GM21529 (cell line): ENCODE measurements around the gene RTN4RL1.
"Not testable (repeated sequence)": the region's sequence is repeated elsewhere in the genome, so short reads cannot be mapped to it uniquely, and the experiment has no call there.

ENCODE experiments used
- ATAC-seq: cut with Tn5 transposase; IDR thresholded peaks from one replicate; pipeline ENCODE4 v1.9.1; 2021; ENCODE audit not compliant: unreplicated experiment

The RTN4RL1 gene

GRCh38 chr17:2027528-2028233 lies 2.5 kb upstream of the RTN4RL1 start:
- ATAC-seq: no peak

- no peak for ATAC-seq
These were observed 632 bp upstream of the RTN4RL1 start for GRCh38 chr17:2025622-2026309.

- ATAC-seq: no peak
These were observed 438 bp downstream of the RTN4RL1 start for GRCh38 chr17:2024572-2025219.

GRCh38 chr17:2023692-2024571 lies 1.2 kb downstream of the RTN4RL1 start:
- no peak for ATAC-seq

DNA sequence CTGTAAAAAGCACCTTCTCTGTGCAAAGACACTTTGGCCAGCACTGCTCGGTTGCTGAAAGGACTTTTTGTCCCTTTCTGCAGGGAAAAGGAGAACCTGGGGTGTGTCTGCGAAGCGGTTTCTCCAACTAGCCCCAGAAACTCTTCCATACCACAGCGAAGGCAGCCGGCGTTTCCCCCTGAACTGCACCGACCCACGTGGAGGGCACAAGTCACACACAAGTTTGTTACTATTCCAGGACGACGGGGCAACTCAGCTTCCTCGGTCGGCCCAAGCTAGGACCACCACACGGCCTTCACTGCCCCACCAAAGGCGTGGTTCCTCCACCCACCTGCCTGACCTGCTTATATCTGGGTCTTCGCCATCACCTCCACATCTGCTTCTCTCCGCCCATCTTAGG lies 1.9 kb downstream of the RTN4RL1 start:
- no peak for ATAC-seq

- no peak for ATAC-seq
These were observed 2.4 kb downstream of the RTN4RL1 start for GRCh38 chr17:2022647-2023240.

DNA sequence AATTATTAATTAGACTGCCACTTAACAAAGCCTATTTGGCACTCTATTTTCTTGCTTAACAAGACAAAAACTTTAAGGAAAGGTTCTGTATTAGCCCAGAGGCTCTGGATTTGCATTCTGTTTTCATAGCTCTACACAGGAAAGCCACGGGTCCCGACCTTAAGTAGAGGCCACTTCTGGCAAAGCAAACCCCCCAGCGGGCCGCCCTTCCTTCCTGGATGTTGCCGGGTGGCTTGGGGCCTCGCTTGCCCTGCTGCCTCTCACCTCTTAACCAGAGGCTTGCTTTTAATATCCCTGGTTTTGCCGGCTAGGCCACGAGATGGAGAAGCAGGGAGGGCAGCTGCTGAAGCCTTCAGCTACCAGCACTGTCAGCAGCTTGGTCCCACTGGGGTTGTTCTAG lies 4.4 kb downstream of the RTN4RL1 start:
- no peak for ATAC-seq

DNA sequence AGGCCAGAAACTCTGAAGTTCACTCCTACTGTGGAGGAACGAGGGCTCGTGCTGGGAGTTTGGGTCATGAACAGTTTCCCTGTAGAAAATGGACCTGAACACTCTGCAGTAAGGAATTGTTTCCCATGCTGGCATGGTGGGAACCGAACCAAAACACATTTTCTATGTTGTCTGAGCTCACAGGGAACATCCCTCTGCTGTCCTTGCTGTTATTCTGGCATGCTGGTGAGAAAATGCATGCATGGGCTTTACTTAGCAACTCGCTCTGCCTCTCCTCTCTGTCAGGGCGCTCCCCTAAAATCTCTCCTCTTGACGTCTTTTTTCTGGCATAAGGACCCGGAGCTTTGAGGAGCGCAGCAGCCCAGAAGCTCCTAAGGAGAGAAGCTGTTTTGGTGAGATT lies 5.4 kb downstream of the RTN4RL1 start:
- no peak for ATAC-seq

GRCh38 chr17:2018716-2019510 lies 6.2 kb downstream of the RTN4RL1 start:
- no peak for ATAC-seq

- no peak for ATAC-seq
These were observed 7.7 kb downstream of the RTN4RL1 start for GRCh38 chr17:2017274-2017941.

GRCh38 chr17:2016494-2016893 lies 8.6 kb downstream of the RTN4RL1 start:
- ATAC-seq: no peak

- no peak for ATAC-seq
These were observed 9.8 kb downstream of the RTN4RL1 start for GRCh38 chr17:2015314-2015713.

GRCh38 chr17:2013994-2014317 lies 11.2 kb downstream of the RTN4RL1 start:
- ATAC-seq: no peak

GRCh38 chr17:2013220-2013993 lies 11.7 kb downstream of the RTN4RL1 start:
- ATAC-seq: not testable (repeated sequence)

DNA sequence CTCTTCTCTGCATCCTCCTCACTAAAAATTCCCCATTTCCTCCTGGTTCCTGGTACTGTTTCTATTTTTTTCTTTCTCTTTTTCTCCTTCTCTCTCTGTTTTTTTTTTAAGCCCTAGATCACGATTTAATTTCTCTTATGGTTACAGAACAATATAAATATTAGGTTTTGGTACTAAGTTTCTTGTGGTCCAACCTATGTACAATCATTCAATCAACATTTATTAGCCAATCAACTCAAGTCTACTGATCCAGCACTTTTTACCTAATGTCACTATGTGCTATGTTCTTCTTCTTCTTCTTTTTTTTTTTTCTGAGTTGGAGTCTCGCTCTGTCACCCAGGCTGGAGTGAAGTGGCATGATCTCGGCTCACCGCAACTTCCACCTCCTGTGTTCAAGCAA lies 12.6 kb downstream of the RTN4RL1 start:
- ATAC-seq: no peak

GRCh38 chr17:2011411-2012371 lies 13.4 kb downstream of the RTN4RL1 start:
- ATAC-seq: no peak

DNA sequence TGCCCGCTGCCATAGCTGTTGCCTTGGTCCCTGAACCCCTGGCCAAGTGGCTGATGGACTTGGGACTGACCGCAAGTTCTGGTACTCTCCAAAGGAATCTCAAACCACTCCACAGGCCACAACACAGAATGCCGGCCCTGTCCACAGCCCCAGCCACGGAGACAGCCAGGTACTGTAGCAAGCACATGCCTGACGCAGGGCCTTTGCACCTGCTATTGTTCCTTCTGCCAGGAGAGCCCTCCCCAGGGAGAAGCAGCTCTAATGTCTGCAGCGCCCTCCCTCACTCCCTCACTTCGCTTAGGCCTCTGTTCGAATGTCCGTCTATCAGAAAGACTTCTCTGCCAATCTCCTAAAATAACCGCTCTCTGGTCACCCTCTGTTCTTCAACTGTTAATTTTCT lies 15.4 kb downstream of the RTN4RL1 start:
- no peak for ATAC-seq
